Testis (tissue), 3 donors: ENCODE measurements around the gene DPH2. TPM values are rescaled to one million over a fixed set of nuclear protein-coding genes. Genes with fewer than 3 reads are reported as not detected.

Experiments used
- DNase-seq: peaks from one replicate; pipeline ENCODE4 v3.0.0-alpha.2; 2019
- H3K27ac ChIP-seq, 2 donors: fragments of 200-600 bp; sonication (generic); one replicate each; pipeline ENCODE4 v1.5.1; 2019
- H3K27me3 ChIP-seq: fragments of 200-600 bp; sonication (generic); one replicate; pipeline ENCODE4 v1.5.1; 2019
- H3K36me3 ChIP-seq: fragments of 200-600 bp; sonication (generic); one replicate; pipeline ENCODE4 v1.5.1; 2017; ENCODE audit warnings: low read depth; ENCODE audit errors: missing control alignments
- H3K4me1 ChIP-seq: fragments of 200-600 bp; sonication (generic); one replicate; pipeline ENCODE4 v1.5.1; 2019
- H3K4me3 ChIP-seq, 2 donors: fragments of 200-600 bp; sonication (generic); one replicate each; pipeline ENCODE4 v1.5.1; 2017 to 2019
- H3K9me3 ChIP-seq: fragments of 200-600 bp; sonication (generic); one replicate; pipeline ENCODE4 v1.5.1; 2017
- POLR2A ChIP-seq: fragments of 450-650 bp; IDR thresholded peaks from one replicate; pipeline ENCODE4 v1.6.1; 2017; ENCODE audit warnings: antibody characterized with exemption, mild to moderate bottlenecking, moderate library complexity
- WGBS, 2 donors: methylation state at CpG; one replicate each; pipeline ENCODE4 v1.1.5; 2018; 5-methylcytosine and 5-hydroxymethylcytosine counted together
- intact Hi-C: fragments of 100-400 bp; cut with DNase I; formaldehyde crosslinking; loops from one replicate; pipeline ENCODE4 v1.15.1; 2023; ENCODE audit warnings: low total_unique reads
- polyA plus RNA-seq: library from polyadenylated mRNA; stranded (reverse); fragments of 350-450 nt; fragmentation: Illumina TruSeq; extraction: RNeasy Lipid Tissue Mini Kit (QIAGEN cat#74804); gene quantifications from one replicate; pipeline ENCODE4 v1.2.3, GENCODE V29; 2014; ENCODE audit warnings: low read depth, low replicate concordance; ENCODE audit not compliant: insufficient read depth
- total RNA-seq, 2 donors: library from RNA; depleted of rRNA; stranded (reverse); fragments of >200 nt; gene quantifications; one replicate each; pipeline ENCODE4 v1.2.3, GENCODE V29; 2016
- TF ChIP-seq, protein P1 (sequence below), 3 experiments: fragments of 450-650 bp in 2 of 3; fragments of 200-600 bp in 1 of 3; sonication (generic) in 1 of 3; IDR thresholded peaks; one replicate each; pipeline ENCODE4 v1.5.1; 2016 to 2019; ENCODE audit warnings: antibody characterized with exemption in 3 of 3, mild to moderate bottlenecking in 2 of 3, moderate library complexity in 1 of 3

Gene DPH2
- total and polyA plus RNA-seq, 3 donors from 2014 or later = 27.6 to 44.7 (median 39.4) TPM

DNA sequence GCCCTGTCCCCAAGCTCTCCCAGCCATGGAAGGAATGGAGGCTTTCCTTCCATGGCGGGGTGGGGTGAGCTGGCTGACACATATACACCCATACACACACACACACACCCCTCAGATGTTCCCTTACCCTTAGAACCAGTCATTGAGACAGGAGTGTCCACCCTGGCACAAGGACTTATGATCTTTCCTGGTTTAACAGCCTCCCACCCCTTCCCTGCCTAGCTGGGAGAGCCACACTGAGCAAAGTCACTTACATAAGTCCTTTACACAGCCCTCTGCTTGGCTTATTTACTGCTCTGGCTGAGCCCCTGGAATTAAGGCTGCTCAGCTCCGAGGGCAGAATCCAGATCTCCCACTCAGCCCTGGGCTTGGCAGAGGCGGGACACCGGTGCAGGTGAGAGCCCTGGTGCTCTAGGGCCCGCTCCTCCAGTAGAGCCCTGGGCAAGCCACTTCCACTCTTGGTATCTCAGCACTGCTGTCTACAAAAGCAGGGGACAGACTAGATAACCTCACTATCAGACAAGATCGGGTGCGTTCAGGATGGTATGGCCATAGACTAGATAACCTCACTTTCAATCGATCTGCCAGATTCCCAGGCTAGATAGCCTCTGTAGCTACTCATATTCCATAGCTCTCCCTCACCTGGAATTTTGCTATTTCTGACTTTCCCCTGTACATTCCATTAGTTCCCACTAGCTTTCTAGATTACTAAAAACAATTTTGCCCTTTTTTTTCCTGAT lies 44.7 kb downstream of the DPH2 start:
- Histone ChIP-seq H3K36me3 (no peaks in the 10 kb centered on the region), H3K27me3 (no peaks in the 10 kb centered on the region), H3K9me3 (no peaks in the 10 kb centered on the region), H3K4me3 (no peak overlapping the region), H3K27ac (no peak overlapping the region), H3K4me1 (peaks cover 9% of the 10 kb centered on the region)
- no peak for DNase-seq
- intact Hi-C loops = no loop called here
- TF ChIP-seq, protein P1, sequence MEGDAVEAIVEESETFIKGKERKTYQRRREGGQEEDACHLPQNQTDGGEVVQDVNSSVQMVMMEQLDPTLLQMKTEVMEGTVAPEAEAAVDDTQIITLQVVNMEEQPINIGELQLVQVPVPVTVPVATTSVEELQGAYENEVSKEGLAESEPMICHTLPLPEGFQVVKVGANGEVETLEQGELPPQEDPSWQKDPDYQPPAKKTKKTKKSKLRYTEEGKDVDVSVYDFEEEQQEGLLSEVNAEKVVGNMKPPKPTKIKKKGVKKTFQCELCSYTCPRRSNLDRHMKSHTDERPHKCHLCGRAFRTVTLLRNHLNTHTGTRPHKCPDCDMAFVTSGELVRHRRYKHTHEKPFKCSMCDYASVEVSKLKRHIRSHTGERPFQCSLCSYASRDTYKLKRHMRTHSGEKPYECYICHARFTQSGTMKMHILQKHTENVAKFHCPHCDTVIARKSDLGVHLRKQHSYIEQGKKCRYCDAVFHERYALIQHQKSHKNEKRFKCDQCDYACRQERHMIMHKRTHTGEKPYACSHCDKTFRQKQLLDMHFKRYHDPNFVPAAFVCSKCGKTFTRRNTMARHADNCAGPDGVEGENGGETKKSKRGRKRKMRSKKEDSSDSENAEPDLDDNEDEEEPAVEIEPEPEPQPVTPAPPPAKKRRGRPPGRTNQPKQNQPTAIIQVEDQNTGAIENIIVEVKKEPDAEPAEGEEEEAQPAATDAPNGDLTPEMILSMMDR (IDR thresholded peaks at IDR 0.05) = no peak
- no peak for TF ChIP-seq POLR2A
- WGBS, 2 donors = 45 to 69% methylated on average over 4 to 8 of the region's 8 CpGs

DNA sequence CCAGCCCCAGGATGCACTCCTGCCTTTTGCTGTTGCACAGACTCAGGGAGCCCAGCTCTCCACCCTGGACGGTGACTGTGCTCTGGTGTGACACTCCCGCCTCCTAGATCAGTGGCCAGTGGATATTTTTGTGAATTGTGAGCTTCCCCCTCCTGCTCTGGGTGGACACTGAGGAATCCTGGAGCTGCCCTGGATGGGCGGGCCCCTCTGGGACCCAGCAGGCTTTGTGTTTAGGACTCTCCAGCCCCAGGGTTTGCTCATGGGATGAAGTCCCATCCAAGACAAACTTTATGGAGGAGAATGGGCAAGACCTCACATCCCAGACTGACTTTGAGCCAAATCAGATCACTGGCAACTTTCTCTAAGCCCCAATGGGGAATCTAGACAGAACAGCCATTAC lies 45.4 kb downstream of the DPH2 start:
- Histone ChIP-seq H3K27me3 (no peaks in the 10 kb centered on the region), H3K4me3 (no peak overlapping the region), H3K36me3 (no peaks in the 10 kb centered on the region), H3K27ac (no peak overlapping the region), H3K4me1 (peaks cover 9% of the 10 kb centered on the region), H3K9me3 (no peaks in the 10 kb centered on the region)
- intact Hi-C loops = no loop called here
- 44 to 72% methylated on average over 2 to 3 of the region's 3 CpGs for WGBS, 2 donors
- TF ChIP-seq, protein P1 (IDR thresholded peaks at IDR 0.05) = no peak
- TF ChIP-seq POLR2A = no peak
- no peak for DNase-seq

DNA sequence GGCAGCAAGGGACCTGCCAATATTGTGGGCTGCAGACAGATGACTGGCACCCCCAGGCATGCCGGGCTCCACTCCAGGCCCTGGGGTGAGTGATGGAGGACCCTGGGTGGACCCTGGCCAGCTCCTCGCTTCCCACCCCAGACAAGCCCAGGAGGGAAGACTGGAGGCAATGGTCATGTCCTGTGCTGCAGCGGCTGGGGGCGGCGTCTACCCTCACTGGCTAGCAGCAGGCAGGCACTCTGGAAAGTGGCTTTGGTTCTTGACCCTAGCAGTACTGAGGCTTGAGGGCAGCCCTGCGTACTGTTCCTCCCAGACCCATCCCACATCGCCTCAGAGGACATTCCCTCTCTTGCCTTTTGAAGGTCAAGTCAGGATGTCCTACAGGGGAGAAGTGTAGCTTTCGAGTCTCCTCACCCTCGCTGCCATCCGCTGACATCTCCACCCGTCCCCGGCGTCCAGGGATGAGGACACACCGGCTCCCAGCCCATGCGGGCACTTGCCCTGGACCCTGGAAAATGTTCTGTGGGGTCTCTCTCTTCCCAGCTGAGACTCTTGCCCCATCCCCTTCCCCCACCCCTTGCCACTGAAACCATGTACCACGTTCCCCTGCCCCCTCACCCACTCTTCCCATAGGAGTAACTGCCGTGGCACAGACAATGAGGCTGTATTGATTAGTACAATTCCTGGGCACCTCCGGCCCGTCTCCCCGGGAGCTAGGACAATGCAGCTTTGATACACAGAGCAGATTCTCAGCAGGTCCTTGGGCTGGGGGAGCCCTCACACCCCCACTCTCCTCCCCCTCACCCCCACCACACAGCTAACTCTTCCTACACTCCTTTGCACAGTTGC lies 46.5 kb downstream of the DPH2 start:
- H3K27me3 ChIP-seq = no peaks in the 10 kb centered on the region
- DNase-seq = no peak
- no peaks in the 10 kb centered on the region for H3K9me3 ChIP-seq
- intact Hi-C loops = no loop called here
- WGBS, 2 donors = 80 to 85% methylated on average over 12 to 20 of the region's 20 CpGs
- peaks cover 9% of the 10 kb centered on the region for H3K4me1 ChIP-seq
- H3K4me3 ChIP-seq = no peak overlapping the region
- no peak overlapping the region for H3K27ac ChIP-seq
- TF ChIP-seq POLR2A = no peak
- no peaks in the 10 kb centered on the region for H3K36me3 ChIP-seq

DNA sequence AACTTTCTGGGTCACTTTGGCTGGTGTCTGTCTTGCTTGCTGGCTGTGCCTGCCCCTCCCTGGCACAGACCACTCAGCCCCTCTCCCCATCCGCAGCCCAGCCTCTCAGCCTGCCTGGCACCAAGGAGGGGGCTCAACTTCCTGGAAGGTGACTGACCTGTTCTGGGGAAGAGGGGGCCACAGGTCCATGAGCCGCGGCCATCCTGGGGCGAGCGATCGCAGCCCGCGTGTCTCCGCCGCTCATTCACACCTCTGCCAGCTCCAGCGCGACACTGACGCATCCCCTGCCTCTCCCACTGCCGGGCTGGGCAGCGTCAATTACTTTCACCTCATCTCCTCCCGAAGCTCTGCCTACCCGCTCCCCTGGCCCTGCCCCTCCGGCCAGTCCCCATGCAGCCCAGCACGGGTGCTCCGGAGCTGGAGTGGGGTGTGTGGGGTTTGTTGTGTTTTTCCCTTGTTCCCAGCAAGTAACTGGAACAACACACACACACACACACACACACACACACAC lies 47.1 kb downstream of the DPH2 start:
- Histone ChIP-seq H3K4me1 (peaks cover 9% of the 10 kb centered on the region), H3K36me3 (no peaks in the 10 kb centered on the region), H3K27me3 (no peaks in the 10 kb centered on the region), H3K9me3 (no peaks in the 10 kb centered on the region), H3K4me3 (no peak overlapping the region), H3K27ac (no peak overlapping the region)
- TF ChIP-seq POLR2A = no peak
- TF ChIP-seq, protein P1 (IDR thresholded peaks at IDR 0.05) = no peak
- WGBS, 2 donors = 85 to 88% methylated on average over 19 to 20 of the region's 20 CpGs
- DNase-seq = no peak
- intact Hi-C loops = no loop called here

DNA sequence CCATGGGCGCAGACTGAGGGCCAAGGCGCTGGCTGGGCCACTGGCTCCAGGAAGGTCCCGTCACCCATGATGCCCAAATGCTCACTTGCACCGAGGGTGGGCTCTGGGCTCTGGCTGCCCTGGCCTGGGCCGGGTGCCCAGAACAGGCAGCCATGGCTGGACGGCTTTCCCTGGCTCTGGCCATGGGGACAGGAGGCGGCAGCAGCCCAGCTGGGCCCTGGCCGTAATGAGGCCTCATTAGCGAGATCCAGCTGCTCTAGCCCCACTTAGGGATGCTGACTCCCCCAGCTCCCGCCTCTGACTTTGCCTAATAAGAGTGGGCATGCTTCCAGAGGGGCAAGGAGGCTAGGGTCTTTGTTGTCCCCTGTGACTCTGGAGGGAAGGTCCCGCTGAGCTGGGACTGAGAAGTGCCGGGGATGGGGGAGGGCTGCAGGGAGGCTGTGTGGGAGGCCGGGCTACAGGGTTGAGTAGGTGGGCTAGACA lies 49.7 kb downstream of the DPH2 start:
- intact Hi-C loops = no loop called here
- 84 to 92% methylated on average over 3 to 13 of the region's 13 CpGs for WGBS, 2 donors
- H3K9me3 ChIP-seq = no peaks in the 10 kb centered on the region
- H3K27me3 ChIP-seq = no peaks in the 10 kb centered on the region
- no peak overlapping the region for H3K4me3 ChIP-seq
- no peak for DNase-seq
- TF ChIP-seq POLR2A = no peak
- TF ChIP-seq, protein P1 (IDR thresholded peaks at IDR 0.05) = no peak
- H3K4me1 ChIP-seq = peaks cover 9% of the 10 kb centered on the region
- H3K27ac ChIP-seq = no peak overlapping the region
- H3K36me3 ChIP-seq = no peaks in the 10 kb centered on the region
